ENCODE data around the gene FNIP1. TPM values are rescaled to one million over a fixed set of nuclear protein-coding genes. Genes with fewer than 3 reads are reported as not detected.
A peak's percentile ranks its signal among the peaks of the same experiment; 100 is the strongest.

Gene FNIP1
- total and polyA plus RNA-seq, 12 donors = 2.8 to 41.7 (median 32.7) TPM

DNA sequence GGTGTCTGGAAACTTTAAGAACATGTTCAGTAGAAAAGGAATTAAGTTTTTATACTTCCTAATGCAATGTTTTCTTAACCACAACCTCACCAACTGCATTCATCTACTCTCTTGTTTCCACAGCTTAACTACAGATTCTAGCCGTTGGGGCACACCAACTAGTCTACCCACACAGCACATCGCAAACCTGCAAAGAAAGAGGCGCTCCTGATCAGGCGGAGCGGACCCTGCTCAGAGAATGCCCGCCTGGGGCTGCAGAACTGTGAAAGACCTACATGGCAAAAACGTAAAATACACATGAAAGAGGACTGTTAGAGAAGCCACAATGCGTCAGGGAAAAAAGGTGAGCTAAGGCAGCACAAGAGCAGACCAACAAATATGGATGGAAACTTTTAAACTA is 86.4 kb downstream of the FNIP1 start:
- TF ChIP-seq, protein P1, sequence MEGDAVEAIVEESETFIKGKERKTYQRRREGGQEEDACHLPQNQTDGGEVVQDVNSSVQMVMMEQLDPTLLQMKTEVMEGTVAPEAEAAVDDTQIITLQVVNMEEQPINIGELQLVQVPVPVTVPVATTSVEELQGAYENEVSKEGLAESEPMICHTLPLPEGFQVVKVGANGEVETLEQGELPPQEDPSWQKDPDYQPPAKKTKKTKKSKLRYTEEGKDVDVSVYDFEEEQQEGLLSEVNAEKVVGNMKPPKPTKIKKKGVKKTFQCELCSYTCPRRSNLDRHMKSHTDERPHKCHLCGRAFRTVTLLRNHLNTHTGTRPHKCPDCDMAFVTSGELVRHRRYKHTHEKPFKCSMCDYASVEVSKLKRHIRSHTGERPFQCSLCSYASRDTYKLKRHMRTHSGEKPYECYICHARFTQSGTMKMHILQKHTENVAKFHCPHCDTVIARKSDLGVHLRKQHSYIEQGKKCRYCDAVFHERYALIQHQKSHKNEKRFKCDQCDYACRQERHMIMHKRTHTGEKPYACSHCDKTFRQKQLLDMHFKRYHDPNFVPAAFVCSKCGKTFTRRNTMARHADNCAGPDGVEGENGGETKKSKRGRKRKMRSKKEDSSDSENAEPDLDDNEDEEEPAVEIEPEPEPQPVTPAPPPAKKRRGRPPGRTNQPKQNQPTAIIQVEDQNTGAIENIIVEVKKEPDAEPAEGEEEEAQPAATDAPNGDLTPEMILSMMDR (IDR thresholded peaks at IDR 0.05) = no peak
- no peak overlapping the region for H3K27ac ChIP-seq
- intact Hi-C loops (cut with DNase I) = no loop called here
- H3K9me3 ChIP-seq = no peaks in the 10 kb centered on the region
- DNase-seq (no peak), ATAC-seq (no peak)
- H3K36me3 ChIP-seq = peaks cover 0 to 93% (median 20%) of the 10 kb centered on the region in 9 donors
- peaks cover 0 to 8% (median 0%) of the 10 kb centered on the region in 9 donors for H3K4me1 ChIP-seq
- WGBS, 2 donors = 93 to 96% methylated on average over 8 of the region's 8 CpGs
- no peaks in the 10 kb centered on the region for H3K27me3 ChIP-seq
- no peak overlapping the region for H3K4me3 ChIP-seq

DNA sequence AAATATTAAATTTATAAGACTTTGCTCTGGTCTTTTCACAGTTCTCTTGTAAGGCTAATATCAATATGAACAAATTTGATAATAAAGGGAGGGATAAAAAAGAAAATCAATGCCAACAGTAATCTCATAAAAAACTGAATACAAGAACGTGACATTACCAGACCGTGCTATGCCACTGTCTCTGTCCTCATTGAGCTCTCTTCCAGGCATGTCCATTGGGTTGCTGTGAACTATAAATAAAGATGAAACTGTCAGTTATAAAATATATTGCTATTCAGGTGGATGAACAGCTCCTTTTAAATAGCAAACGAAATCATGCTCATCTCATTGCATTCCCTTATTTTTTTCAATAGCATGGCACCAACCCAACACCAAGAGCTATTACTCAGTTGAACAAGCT is 87.8 kb downstream of the FNIP1 start:
- Histone ChIP-seq H3K27ac (no peak overlapping the region), H3K4me1 (peaks cover 0 to 8% (median 0%) of the 10 kb centered on the region in 9 donors), H3K4me3 (no peak overlapping the region), H3K27me3 (no peaks in the 10 kb centered on the region), H3K9me3 (no peaks in the 10 kb centered on the region), H3K36me3 (peaks cover 0 to 93% (median 16%) of the 10 kb centered on the region in 9 donors)
- ATAC-seq (peak in 2 of 8 donors; percentile 46 to 51), DNase-seq (no peak)
- intact Hi-C loops (cut with DNase I) = loop anchor here in 1 of 10 donors (10.0 kb wide), 1 partner anchor 86 kb away; the partner anchor contains the start of gene FNIP1
- TF ChIP-seq, protein P1 (IDR thresholded peaks at IDR 0.05) = no peak
- WGBS, 2 donors = 73 to 79% methylated on average over 3 of the region's 3 CpGs

DNA sequence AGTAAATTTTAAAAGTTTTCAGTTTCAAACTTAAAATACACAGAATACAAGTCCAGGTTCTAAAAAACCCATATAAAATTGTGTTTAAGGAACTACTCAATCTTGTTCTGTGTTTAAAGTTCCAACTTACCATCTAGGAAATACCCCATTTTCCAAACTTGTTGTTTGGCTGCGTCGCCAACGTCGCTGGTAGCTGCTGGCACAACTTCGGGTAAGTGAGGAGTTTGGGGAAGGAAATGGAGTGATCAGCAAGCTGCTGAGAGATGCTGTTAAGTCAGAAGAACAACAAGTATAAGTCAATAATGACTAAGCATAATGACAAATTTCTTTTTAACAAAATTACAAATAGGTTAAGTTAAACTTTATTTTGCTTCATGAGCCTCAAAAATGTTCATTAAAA is 90.5 kb downstream of the FNIP1 start:
- Histone ChIP-seq H3K36me3 (peaks cover 0 to 98% (median 36%) of the 10 kb centered on the region in 9 donors), H3K27me3 (no peaks in the 10 kb centered on the region), H3K27ac (peak overlapping the region in 1 of 10 donors; percentile 72), H3K4me1 (peaks cover 0 to 8% (median 0%) of the 10 kb centered on the region in 9 donors), H3K9me3 (no peaks in the 10 kb centered on the region), H3K4me3 (no peak overlapping the region)
- TF ChIP-seq, protein P1 (IDR thresholded peaks at IDR 0.05) = no peak
- DNase-seq (no peak), ATAC-seq (no peak)
- 88 to 89% methylated on average over 5 of the region's 5 CpGs for WGBS, 2 donors
- intact Hi-C loops (cut with DNase I) = loop anchor here in 1 of 10 donors (10.0 kb wide), 1 partner anchor 89 kb away; the partner anchor contains the start of gene FNIP1

DNA sequence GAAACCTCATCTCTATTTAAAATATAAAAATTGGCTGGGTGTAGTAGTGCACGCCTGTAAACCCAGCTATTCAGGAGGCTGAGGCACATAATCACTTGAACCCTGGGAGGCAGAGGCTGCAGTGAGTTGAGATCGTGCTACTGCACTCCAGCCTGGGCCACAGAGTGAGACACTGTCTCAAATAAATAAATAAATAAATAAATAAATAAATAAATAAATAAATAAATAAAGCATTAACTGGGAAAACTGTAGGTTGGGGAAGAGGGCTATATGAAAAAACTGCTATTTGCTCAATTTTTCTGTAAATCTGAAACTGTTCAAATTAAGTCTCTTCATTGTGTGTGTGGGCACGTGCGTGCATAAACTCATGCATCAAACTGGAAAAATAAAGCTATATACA is 101.9 kb downstream of the FNIP1 start:
- Histone ChIP-seq H3K27me3 (no peaks in the 10 kb centered on the region), H3K4me3 (no peak overlapping the region), H3K36me3 (peaks cover 0 to 91% (median 28%) of the 10 kb centered on the region in 9 donors), H3K9me3 (peaks cover 0 to 6% (median 0%) of the 10 kb centered on the region in 11 donors), H3K4me1 (no peaks in the 10 kb centered on the region), H3K27ac (no peak overlapping the region)
- ATAC-seq (no peak), DNase-seq (no peak)
- TF ChIP-seq, protein P1 (IDR thresholded peaks at IDR 0.05) = no peak
- 97 to 99% methylated on average over 4 of the region's 4 CpGs for whole genome bisulfite sequencing, 2 donors
- intact Hi-C loops (cut with DNase I) = no loop called here
